HG03095 (cell line): Measurements from ENCODE around the gene TNFRSF18.

ENCODE experiments used
- ATAC-seq: cut with Tn5 transposase; IDR thresholded peaks from one replicate; pipeline ENCODE4 v1.9.1; 2021; ENCODE audit warnings: moderate library complexity; ENCODE audit not compliant: unreplicated experiment

Gene TNFRSF18

GRCh38 chr1:1240822-1241587 lies 34.6 kb upstream of the TNFRSF18 start:
- ATAC-seq, result no peak

- ATAC-seq, result no peak
Measured at GRCh38 chr1:1240348-1240732, 33.9 kb upstream of the TNFRSF18 start.

DNA sequence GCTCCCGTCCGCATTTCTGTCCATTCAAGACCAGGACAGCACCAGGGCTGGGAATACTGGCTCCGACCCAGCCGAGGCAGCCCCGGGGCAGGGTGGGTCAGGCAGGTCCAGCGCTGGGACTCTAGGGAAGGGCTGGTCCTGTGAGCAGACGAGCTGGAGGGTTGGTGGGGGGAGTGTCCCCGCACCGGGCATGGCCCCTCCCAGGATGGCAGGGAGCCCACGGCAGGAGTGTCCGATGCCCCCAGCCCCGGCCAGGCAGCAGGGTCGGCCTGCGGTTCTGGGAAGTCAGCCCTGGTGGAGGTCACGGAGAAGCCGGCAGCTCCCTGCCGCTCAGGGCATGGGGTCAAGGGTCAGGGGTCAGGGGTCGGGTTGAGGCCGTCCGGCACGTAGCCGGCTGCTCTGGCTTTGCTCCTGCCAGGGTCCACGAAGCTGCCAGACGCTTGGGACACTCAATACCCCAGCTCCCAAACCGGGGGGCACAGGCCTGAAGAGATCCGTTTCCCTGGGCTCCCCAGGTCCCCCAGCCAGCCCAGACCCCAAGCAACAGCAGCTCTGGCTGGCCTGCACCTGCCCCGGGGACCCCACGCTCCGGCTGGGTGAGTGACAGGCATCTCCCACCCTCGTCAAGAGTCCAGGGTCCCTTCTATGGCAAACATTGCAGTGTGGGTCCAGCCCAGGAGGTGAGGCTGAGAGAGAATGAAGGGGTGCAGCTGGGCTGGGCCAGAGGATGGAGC lies 33.4 kb upstream of the TNFRSF18 start:
- ATAC-seq, result no peak

GRCh38 chr1:1239227-1239613 lies 32.8 kb upstream of the TNFRSF18 start:
- no peak for ATAC-seq

DNA sequence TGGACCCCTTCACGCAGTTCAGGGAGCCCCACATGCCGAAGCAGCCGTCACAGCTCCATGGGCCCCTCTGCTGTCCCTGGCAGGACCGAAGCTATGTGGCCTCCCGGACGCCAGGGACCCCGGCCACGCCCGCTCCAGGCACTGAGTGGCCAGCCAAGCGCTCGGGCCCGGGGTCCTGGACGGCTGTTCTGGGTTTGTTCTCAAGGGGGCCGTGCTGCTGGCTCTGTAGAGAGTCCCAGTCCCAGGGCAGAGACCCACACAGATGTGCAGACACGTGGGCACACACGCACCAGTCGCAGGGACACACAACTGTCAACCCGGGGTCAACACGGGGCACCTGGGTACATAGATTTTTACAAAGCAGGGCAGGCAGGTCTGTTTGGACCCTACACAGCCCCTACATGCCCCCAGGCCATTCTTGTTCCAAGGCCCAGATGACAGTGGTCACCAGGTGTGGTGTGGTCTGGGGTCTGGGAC lies 32.3 kb upstream of the TNFRSF18 start:
- no peak for ATAC-seq

- ATAC-seq, result no peak
Measured at GRCh38 chr1:1237874-1238701, 31.7 kb upstream of the TNFRSF18 start.

DNA sequence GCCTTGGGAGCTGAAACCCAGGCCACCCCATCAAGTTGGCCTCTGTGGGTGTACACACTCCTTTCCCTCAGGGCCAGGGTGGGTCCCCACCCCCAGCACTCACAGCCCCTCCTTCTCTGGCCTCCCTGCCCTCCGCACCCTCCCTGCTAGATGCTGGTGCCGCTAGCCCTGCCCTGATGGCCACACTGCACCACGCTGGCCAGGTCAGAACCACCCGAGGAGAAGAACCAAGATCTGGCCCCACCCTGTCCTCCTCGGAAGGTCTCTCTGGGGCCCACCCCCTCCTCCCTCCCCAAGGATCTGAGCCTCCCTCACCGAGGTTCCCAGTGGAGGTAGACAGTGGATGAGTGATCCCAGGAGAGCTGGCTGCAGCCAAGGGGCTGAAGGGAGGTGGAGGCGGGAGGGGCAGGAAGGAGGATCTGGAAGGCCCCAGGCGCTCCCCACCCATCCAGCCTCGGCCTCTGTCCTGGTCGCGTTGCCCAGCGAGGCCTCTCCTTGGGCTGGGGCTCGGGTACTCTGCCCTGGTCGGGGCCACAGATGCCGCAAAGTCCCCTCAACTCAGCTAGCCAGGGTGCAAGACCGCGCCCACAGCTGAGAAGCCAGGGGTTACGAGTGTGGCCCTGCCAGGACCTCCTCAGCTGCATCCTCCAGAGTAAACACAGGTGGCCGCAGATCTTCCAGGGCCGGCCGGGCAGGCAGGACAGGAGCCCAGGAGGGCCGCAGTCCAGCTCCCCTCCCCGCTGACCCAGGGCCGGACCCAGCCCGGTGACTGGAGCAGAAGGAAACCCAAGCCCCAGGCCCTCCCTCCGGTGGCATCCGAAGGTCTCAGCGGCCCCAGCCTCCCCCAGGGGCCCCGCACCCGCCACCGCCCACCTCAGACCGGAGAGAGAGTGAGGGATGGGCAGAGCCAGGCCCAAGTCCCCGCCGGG lies 30.8 kb upstream of the TNFRSF18 start:
- no peak for ATAC-seq

DNA sequence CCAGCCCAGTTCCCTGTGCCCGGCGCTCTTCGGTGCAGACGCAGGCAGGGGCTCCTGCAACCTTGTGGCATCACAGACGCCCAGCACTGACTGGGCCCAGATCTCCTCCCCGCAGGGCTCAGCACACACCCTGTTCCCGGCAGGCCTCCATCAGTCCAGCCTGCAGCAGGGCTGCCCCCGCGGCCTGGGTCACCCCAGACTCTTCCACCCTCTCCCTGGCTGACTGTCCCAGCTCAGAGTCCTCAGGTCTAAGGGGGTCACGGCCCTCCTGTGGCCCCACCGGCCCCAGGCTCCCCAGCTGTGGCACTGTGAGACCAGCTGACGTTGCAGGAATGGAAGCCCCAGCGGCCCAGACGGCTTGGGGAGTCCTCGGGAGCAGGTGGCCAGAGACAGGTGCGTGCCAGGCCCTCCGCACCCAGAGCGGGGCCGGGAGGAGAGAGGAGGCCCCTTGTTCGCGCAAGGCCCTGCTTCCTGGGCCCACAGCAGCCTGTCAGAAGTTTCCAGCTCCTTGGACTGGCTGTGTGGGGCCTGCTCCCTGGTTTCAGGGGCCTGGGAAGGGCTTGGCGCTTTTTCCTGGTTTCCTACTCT lies 29.9 kb upstream of the TNFRSF18 start:
- ATAC-seq, result no peak

GRCh38 chr1:1235016-1235744 lies 28.8 kb upstream of the TNFRSF18 start:
- ATAC-seq, result no peak

DNA sequence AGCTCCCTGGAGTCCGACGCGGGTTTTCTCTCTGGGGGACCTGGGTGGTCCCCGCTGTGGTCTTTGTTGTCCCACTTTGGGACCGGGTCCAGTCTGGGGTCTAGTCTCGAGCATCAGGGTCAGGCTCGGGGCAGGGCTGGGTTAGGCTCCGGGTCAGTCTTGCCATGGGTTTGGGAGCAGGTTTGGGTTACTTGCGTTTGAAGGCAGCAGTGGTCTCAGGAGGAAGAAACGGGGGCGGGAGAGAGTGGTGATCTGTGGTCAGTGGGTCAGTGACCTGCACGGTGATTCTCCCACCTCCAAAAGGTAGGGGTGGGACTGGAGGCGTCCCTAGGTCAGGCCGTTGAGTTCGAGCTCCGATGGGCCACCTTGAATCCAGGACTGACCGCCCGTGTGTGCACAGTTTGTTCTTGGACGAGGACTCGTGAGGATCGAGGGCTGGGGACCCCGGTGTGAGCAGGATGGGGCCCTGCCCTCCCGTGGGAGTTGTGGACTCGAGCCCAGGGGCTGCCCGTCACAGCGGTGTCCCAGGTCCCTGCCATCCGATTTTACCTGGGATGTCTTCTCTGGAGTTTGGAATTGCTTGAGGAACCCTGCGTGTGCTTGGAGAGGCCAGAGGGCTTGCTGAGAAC lies 27.9 kb upstream of the TNFRSF18 start:
- no peak for ATAC-seq

DNA sequence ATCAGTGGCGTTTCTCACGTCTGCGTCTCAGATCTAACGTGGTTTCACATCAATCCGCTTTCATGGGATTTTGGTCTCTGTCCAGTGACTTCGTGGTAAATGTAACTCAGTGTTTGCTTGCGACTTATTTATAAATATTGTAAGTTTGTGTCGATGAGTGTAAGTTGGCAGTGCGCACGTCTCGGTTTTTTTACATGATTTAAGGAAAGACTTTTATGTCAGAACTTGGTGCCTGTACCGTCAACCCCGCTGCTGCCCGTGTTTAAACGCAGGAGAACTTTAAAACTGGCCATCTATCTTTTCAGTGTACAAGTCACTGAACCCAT lies 27.1 kb upstream of the TNFRSF18 start:
- no peak for ATAC-seq

- no peak for ATAC-seq
Measured at GRCh38 chr1:1232796-1233566, 26.6 kb upstream of the TNFRSF18 start.

DNA sequence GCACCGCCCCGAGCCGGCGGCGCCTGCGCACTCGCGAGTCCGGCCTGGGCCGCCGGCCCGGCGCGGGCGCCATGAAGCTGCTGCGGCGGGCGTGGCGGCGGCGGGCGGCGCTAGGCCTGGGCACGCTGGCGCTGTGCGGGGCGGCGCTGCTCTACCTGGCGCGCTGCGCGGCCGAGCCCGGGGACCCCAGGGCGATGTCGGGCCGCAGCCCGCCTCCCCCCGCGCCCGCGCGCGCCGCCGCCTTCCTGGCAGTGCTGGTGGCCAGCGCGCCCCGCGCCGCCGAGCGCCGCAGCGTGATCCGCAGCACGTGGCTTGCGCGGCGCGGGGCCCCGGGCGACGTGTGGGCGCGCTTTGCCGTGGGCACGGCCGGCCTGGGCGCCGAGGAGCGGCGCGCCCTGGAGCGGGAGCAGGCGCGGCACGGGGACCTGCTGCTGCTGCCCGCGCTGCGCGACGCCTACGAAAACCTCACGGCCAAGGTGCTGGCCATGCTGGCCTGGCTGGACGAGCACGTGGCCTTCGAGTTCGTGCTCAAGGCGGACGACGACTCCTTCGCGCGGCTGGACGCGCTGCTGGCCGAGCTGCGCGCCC lies 25.9 kb upstream of the TNFRSF18 start, which contains the start of gene B3GALT6:
Gene B3GALT6, plus strand, starts transcription at position 30 of the 588 bp plus-strand sequence. Its CDS starts 42 bp downstream, at position 72.
- no peak for ATAC-seq

DNA sequence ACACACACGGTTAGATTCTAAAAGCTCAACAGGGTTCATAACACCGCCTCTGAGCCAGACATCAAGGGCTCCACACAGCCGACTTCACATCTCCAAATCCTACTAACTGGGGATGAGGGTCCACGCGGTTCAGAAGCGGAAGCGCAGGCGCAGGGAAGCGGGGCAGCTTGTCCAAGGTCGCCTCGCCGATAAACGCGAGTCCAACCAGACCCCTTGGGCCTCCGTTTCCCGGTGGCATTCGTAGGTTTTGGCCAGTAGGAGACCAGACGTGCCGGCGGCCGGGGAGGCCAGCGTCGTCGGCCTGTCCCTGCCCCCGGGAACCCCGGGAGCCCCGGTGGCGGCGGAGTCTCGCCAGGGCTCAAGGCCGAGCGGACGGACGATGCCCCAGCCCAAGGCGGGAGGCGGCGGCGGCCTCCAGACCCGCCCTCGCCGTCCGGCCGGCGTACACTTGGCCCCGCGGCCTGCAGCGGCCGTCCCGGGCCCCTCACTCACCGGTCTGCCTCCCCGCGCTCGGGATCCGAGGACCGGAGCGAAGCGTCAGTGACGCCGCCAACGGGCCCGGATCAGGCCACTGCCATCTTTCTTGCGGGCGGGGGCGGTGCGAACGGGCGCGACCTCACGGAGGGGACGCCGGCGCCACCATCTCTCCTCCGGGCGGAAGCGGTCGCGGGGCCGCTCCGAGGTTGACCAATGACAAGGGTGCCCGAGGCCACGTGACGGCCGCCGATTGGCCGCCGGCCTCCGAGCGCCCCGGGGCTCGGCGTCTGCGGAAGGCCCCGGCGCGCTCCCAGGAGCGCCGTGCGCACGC lies 25.2 kb upstream of the TNFRSF18 start, which contains the start of gene SDF4:
Gene SDF4, minus strand, starts transcription at position 602 of the 808 bp plus-strand sequence. CDS start 3,229 bp downstream, outside the sequence.
- ATAC-seq, result peak; percentile 82

DNA sequence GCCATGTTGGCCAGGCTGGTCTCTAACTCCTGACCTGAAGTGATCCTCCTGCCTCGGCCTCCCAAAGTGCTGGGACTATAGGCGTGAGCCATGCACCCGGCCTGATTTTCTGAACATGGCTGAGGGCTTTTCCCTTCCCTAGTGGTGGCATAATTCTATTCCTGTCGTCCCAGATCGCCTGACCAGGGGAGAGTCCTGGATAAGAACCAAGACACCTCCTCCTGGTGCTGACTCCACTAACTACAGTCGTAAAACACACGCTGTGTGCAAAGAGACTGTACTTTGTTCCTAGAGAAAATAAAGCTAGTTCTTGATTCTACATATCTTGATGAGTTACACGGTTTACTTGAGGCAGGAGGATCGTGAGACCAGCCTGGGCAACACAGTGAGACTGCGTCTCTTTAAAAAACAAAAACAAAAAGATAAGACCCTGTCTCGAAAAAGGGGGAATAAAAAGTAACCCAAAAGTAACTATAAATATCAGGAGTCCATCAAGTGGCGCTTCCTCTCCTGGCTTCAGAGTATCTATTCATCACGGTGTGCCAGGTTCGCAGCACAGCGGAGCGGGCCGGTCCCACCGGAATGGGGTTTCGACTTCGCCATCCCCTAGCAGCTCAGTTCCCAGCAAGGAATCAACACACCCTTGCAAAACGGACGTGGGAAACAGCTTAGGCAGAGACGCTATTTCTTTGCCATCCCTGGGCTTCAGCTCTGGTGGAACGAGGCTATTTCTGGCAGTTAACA lies 24.4 kb upstream of the TNFRSF18 start:
- ATAC-seq, result no peak

GRCh38 chr1:1229770-1230169 lies 23.4 kb upstream of the TNFRSF18 start:
- no peak for ATAC-seq
